Stimulated activated effector memory CD8-positive, alpha-beta T cell treated with anti-CD3 and anti-CD28 coated beads, Interleukin-12 subunit alpha, Interleukin-12 subunit beta, amount 100 ng/mL, for 72 hours (primary cell): ENCODE data around the gene MYBPC2.

Source experiments
- ATAC-seq: fragments of 150-1000 bp; cut with Tn5 transposase; 2 replicates; pipeline ENCODE4 v1.10.0; 2021
- DNase-seq, 2 donors: peaks; one replicate each; pipeline ENCODE4 v3.0.0; 2021 to 2022; ENCODE audit warnings: low spot score in 2 of 2
- H3K27ac Mint-ChIP-seq: one replicate; pipeline ENCODE4 v1.8.0; 2022; ENCODE audit warnings: mild to moderate bottlenecking, mixed read lengths
- H3K36me3 Mint-ChIP-seq: one replicate; pipeline ENCODE4 v1.8.0; 2022; ENCODE audit warnings: mild to moderate bottlenecking, mixed read lengths
- H3K4me1 Mint-ChIP-seq: one replicate; pipeline ENCODE4 v1.8.0; 2022; ENCODE audit warnings: mixed read lengths
- H3K4me3 Mint-ChIP-seq: one replicate; pipeline ENCODE4 v1.8.0; 2022; ENCODE audit warnings: mild to moderate bottlenecking, mixed read lengths
- H3K9me3 Mint-ChIP-seq: one replicate; pipeline ENCODE4 v1.8.0; 2022; ENCODE audit warnings: mixed read lengths

MYBPC2 gene

DNA sequence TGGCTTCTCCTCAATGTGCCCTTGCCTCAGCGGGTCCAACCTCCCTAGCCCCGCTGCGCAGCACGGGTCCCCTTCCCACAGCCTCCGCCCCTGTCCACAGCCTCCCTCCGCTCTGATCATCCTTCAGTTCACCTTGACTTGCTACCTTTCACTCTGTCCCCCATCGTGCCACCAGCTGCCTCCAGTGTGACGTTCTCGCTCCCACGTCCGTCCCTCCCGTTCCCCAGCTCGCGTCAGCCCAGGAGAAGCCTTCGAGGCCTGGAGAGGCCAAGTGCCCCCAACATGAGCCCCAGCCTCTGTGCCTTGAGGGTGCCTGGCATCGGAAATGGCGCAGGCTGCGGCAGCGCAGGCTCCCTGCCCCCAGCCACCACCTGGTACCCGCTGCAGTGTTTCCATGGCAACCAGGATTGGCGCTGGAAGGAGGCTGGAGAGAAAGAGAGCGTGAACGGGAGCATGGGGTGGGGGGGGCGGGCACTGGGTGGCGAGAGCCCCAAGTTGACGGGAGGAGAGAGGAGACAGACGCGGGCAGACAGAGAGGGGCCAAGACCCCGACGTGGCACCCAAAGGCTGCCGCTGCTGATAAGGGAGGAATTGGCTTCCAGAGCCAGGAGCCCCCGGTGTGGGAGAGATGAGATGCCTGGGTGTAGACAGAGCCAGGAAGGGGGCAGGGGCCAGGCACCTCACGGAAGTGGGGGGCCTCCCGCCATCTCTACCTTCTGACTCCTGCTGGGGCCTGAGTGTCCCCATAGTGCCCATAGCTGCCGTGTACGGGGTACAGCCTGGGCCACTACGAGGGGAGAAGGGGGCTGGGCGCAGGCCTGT, 81.9 kb downstream of the MYBPC2 start:
- no peak overlapping the region for H3K4me3 Mint-ChIP-seq

GRCh38 chr19:50515168-50515561, 82.5 kb downstream of the MYBPC2 start:
- ATAC-seq (no peak), DNase-seq (no peak)
- Mint-ChIP-seq H3K9me3 (no peaks in the 10 kb centered on the region), H3K4me3 (no peak overlapping the region), H3K36me3 (peaks cover 32% of the 10 kb centered on the region), H3K27ac (no peak overlapping the region), H3K4me1 (peaks cover 23% of the 10 kb centered on the region)

More for the DNA sequence above, 81.9 kb downstream of the MYBPC2 start:
- no peaks in the 10 kb centered on the region for H3K9me3 Mint-ChIP-seq
- H3K4me1 Mint-ChIP-seq: peaks cover 23% of the 10 kb centered on the region
- DNase-seq (no peak), ATAC-seq (no peak)
- H3K36me3 Mint-ChIP-seq: peaks cover 32% of the 10 kb centered on the region
- peak overlapping the region; percentile 43 for H3K27ac Mint-ChIP-seq
